Measurements from ENCODE around the gene TPM3. TPM values are rescaled to one million over a fixed set of nuclear protein-coding genes. Genes with fewer than 3 reads are reported as not detected.
"Not testable (repeated sequence)": the region's sequence is repeated elsewhere in the genome, so short reads cannot be mapped to it uniquely, and the experiment has no call there.

Gene TPM3
- total RNA-seq, 2 donors from 2014 or later: 74.2 to 131 TPM

DNA sequence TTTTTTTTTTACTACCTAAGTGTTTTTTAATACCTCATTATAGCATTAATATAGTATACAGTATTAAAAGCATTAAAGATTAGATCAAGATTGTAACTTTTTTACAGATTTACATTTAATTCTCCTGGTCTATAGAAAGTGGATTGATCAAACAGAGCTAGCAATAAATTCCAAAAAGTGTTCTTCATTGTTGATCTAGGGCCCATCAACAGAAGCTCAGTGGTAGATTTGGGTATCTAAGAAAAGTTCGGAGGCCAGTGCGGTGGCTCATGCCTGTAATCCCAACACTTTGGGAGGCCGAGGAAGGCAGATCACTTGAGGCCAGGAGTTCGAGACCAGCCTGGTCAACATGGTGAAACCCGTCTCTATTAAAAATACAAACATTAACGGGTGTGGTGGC, 49.5 kb downstream of the TPM3 start:
- no peak for ATAC-seq
- Histone ChIP-seq H3K4me3 (no peak overlapping the region), H3K36me3 (replicated peaks in 1 of 2; ENCODE audit: insufficient read depth in 1 of 2, low read depth in 2 of 2) (no peaks in the 10 kb centered on the region), H3K9me3 (no peaks in the 10 kb centered on the region), H3K27ac (no peak overlapping the region), H3K4me1 (no peaks in the 10 kb centered on the region), H3K27me3 (no peaks in the 10 kb centered on the region)
- intact Hi-C loops (cut with DNase I): no loop called here
- no peak for TF ChIP-seq POLR2A (IDR thresholded peaks at IDR 0.05)
- TF ChIP-seq, protein P1, sequence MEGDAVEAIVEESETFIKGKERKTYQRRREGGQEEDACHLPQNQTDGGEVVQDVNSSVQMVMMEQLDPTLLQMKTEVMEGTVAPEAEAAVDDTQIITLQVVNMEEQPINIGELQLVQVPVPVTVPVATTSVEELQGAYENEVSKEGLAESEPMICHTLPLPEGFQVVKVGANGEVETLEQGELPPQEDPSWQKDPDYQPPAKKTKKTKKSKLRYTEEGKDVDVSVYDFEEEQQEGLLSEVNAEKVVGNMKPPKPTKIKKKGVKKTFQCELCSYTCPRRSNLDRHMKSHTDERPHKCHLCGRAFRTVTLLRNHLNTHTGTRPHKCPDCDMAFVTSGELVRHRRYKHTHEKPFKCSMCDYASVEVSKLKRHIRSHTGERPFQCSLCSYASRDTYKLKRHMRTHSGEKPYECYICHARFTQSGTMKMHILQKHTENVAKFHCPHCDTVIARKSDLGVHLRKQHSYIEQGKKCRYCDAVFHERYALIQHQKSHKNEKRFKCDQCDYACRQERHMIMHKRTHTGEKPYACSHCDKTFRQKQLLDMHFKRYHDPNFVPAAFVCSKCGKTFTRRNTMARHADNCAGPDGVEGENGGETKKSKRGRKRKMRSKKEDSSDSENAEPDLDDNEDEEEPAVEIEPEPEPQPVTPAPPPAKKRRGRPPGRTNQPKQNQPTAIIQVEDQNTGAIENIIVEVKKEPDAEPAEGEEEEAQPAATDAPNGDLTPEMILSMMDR (IDR thresholded peaks at IDR 0.05): no peak
- DNase-seq: no peak
- 83 to 94% methylated on average over 6 of the region's 6 CpGs for WGBS, 2 donors

DNA sequence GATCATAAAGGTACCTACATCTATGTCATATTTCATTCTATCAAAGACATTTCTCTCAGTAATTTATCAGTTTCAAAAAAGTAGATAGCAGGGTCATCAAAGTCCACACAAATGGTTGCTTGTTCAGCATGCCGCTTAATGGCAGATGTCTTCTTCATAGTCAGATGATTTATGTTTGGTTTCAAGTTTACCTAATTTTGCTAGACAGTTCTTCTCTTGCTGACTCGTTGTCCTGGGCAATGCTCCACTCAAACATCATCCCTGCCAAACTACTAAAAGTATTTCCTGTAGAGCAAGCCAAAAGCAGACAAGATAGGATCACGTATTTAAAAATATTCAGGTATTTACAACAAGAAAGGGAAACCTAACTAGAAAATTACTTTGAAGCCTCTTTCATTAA, 50.7 kb downstream of the TPM3 start:
- no peak for DNase-seq
- 47 to 50% methylated on average over 3 of the region's 3 CpGs for WGBS, 2 donors

DNA sequence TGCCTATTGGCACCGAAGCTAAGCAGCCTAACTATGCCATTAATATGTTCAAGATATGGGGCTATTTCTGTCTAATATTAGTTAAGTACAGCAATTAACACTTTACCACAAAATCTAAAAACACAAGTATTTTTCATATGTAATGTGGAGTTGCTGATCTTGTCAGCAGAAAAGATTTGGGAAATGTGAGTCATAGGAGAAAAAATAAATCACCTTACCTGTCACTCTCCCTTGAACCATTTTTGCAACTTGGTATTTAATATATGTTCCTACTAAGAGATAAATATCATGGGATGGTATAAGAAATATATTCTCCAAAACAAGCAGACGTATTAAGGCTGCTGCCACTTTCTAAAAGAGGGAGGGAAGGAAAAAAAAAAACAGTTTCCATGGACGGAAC, 54.0 kb downstream of the TPM3 start:
- no peaks in the 10 kb centered on the region for H3K9me3 ChIP-seq
- H3K4me1 ChIP-seq: no peaks in the 10 kb centered on the region
- intact Hi-C loops (cut with DNase I): no loop called here
- no peak for ATAC-seq
- no peaks in the 10 kb centered on the region for H3K27me3 ChIP-seq
- DNase-seq: no peak
- 84 to 86% methylated on average over 3 of the region's 3 CpGs for WGBS, 2 donors
- H3K36me3 ChIP-seq (replicated peaks in 1 of 2; ENCODE audit: insufficient read depth in 1 of 2, low read depth in 2 of 2): no peaks in the 10 kb centered on the region
- H3K4me3 ChIP-seq: no peak overlapping the region
- TF ChIP-seq, protein P1 (IDR thresholded peaks at IDR 0.05): no peak
- TF ChIP-seq POLR2A (IDR thresholded peaks at IDR 0.05): no peak
- no peak overlapping the region for H3K27ac ChIP-seq

More for the DNA sequence above, 50.7 kb downstream of the TPM3 start:
- Histone ChIP-seq H3K36me3 (replicated peaks in 1 of 2; ENCODE audit: insufficient read depth in 1 of 2, low read depth in 2 of 2) (no peaks in the 10 kb centered on the region), H3K4me3 (no peak overlapping the region), H3K27ac (no peak overlapping the region), H3K4me1 (no peaks in the 10 kb centered on the region), H3K27me3 (no peaks in the 10 kb centered on the region), H3K9me3 (no peaks in the 10 kb centered on the region)
- TF ChIP-seq, protein P1 (IDR thresholded peaks at IDR 0.05): no peak
- no peak for TF ChIP-seq POLR2A (IDR thresholded peaks at IDR 0.05)
- no peak for ATAC-seq
- intact Hi-C loops (cut with DNase I): no loop called here

DNA sequence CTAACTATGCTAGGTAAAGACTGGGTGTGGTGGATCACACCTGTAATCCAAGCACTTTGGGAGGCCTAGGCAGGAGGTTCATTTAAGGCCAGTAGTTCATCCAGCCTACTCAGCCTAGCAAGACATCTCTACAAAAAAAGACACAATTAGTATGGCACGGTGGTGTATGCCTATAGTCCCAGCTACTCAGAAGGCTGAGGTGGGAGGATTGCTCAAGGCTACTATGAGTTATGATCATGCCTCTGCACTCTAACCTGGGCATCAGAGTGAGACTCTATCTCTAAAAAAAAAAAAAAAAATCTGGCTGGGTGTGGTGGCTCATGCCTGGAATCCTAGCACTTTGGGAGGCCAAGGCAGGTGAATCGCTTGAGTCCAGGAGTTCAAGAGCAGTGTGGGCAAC, 58.6 kb downstream of the TPM3 start:
- no peaks in the 10 kb centered on the region for H3K36me3 ChIP-seq (replicated peaks in 1 of 2; ENCODE audit: insufficient read depth in 1 of 2, low read depth in 2 of 2)
- no peak for TF ChIP-seq POLR2A (IDR thresholded peaks at IDR 0.05)
- TF ChIP-seq, protein P1 (IDR thresholded peaks at IDR 0.05): no peak
- DNase-seq: no peak
- no peak overlapping the region for H3K4me3 ChIP-seq
- H3K27me3 ChIP-seq: no peaks in the 10 kb centered on the region
- intact Hi-C loops (cut with DNase I): no loop called here
- no peaks in the 10 kb centered on the region for H3K4me1 ChIP-seq
- no peak overlapping the region for H3K27ac ChIP-seq
- no peak for ATAC-seq
- WGBS, 2 donors: 94 to 100% methylated on average over 1 to 2 of the region's 2 CpGs
- no peaks in the 10 kb centered on the region for H3K9me3 ChIP-seq

DNA sequence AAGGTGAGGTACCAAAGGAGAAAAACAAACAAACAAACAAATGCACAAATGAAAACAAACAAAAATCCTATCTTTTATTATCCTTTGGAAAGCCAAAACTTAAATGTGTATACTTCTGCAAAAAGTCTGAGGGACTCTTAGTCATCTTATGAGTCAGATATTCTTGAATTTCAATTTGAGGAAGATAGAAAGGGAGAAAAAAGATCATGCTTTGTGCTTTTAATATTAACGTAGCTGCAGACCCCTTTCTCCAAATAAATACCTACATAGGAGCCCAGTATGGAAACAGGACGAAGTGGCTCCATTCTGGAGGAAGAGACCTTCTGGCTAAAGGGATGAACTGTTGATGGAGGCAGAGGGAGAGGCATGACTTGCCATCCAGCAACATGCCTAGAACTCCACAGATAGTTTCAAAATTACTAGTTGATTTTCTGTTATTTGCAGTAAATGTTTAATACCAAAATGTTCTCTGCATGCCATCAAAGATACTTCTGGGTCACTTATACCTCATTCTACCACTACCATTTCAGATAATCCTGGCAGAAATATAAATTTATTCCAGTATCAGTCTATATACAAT, 62.4 kb downstream of the TPM3 start:
- no peak overlapping the region for H3K4me3 ChIP-seq
- DNase-seq: no peak
- H3K27me3 ChIP-seq: no peaks in the 10 kb centered on the region
- no peaks in the 10 kb centered on the region for H3K9me3 ChIP-seq
- H3K27ac ChIP-seq: no peak overlapping the region
- ATAC-seq: no peak
- intact Hi-C loops (cut with DNase I): no loop called here
- no peaks in the 10 kb centered on the region for H3K36me3 ChIP-seq (replicated peaks in 1 of 2; ENCODE audit: insufficient read depth in 1 of 2, low read depth in 2 of 2)
- no peaks in the 10 kb centered on the region for H3K4me1 ChIP-seq
- no peak for TF ChIP-seq POLR2A (IDR thresholded peaks at IDR 0.05)
- TF ChIP-seq, protein P1 (IDR thresholded peaks at IDR 0.05): no peak
- 54 to 60% methylated on average over 2 of the region's 2 CpGs for WGBS, 2 donors

DNA sequence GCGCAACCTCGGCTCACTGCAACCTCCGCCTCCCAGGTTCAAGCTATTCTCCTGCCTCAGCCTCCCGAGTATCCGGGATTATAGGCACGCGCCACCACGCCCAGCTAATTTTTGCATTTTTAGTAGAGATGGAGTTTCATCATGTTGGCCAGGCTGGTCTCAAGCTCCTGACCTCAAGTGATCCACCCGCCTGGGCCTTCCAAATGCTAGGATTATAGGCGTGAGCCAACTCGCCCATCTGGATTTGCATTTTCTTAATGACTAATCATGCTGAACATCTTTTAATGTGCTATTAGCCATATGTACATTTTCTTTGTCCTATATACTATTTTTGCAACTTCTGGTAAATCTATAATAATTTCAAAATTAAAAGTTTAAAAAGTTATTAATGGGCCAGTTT, 68.7 kb downstream of the TPM3 start:
- H3K4me3 ChIP-seq; ATAC-seq; H3K9me3 ChIP-seq; H3K4me1 ChIP-seq; H3K36me3 ChIP-seq (replicated peaks in 1 of 2; ENCODE audit: insufficient read depth in 1 of 2, low read depth in 2 of 2); H3K27ac ChIP-seq; H3K27me3 ChIP-seq; intact Hi-C loops (cut with DNase I); DNase-seq: not testable (repeated sequence)
- 92 to 93% methylated on average over 11 of the region's 11 CpGs for WGBS, 2 donors
